ENCODE data around the gene PDGFB.
A peak's percentile ranks its signal among the peaks of the same experiment; 100 is the strongest.

PDGFB gene

DNA sequence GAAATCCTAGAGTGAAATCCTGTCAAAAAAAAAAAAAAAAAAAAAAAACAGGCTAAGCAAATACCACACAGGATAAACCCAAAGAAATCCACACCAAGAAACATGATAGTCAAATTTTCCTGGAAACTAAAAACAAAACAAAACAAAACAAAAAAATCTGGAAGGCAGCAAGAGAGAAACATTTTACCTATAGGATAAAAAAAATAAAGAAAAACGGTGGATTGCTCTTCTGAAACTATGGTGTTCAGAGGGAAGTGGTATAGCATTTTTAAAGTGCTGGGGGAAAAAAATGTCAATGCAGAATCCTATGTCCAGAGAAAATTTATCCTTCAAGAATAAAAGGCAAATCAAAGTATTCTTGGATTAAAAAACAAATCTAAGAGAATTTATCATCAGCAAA, 50.7 kb downstream of the PDGFB start:
- no peak for DNase-seq

GRCh38 chr22:39188809-39189208, 56.0 kb downstream of the PDGFB start:
- no peak for DNase-seq

DNA sequence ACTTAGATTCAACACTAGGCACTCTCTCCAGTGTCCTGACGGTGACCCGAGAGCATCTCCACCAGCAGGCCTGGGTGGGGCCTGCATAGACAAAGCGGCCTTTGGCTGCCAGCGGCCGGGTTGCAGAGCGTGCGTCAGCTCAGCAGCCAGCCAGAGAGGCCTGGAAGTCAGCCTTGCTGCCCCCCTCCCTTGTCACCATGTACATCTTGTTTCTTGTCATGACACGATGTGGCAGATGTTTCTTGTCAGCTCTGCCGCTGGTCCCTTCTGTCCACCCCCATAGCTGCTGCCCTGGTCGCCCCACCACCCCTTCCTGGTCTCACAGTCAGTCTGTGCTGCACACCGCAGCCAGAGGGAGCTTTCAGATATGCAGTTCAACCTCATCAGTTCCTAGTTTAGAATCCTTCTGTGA, 59.2 kb downstream of the PDGFB start:
- no peak for DNase-seq

- DNase-seq = no peak
Observed at GRCh38 chr22:39184586-39185577, 59.9 kb downstream of the PDGFB start.

- DNase-seq = no peak
Observed at GRCh38 chr22:39183991-39184585, 60.7 kb downstream of the PDGFB start.

- no peak for DNase-seq
Observed at GRCh38 chr22:39182478-39183030, 62.2 kb downstream of the PDGFB start.

DNA sequence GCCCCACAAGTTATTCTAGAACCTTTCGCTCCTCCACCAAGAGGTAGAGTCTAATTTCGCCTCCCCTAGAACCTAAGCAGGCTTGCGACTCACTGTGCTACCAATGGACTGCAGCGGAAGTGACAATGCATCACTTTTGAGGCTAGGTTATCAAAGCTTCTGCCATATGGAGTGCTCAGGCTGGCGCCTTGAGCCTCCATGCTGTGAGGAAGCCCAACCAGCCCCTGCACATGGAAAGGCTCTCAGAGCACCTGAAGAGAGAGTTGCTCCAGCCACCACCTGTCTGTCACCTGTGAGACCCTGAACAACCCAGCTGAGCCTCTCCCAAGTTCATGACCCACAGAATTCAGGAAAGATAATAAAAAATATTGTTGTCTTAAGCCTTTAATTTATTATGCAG, 63.0 kb downstream of the PDGFB start:
- DNase-seq = no peak

- no peak for DNase-seq
Observed at GRCh38 chr22:39181356-39181755, 63.4 kb downstream of the PDGFB start.

GRCh38 chr22:39179841-39180335, 64.9 kb downstream of the PDGFB start:
- DNase-seq = no peak

- no peak for DNase-seq
Observed at GRCh38 chr22:39179401-39179827, 65.4 kb downstream of the PDGFB start.

DNA sequence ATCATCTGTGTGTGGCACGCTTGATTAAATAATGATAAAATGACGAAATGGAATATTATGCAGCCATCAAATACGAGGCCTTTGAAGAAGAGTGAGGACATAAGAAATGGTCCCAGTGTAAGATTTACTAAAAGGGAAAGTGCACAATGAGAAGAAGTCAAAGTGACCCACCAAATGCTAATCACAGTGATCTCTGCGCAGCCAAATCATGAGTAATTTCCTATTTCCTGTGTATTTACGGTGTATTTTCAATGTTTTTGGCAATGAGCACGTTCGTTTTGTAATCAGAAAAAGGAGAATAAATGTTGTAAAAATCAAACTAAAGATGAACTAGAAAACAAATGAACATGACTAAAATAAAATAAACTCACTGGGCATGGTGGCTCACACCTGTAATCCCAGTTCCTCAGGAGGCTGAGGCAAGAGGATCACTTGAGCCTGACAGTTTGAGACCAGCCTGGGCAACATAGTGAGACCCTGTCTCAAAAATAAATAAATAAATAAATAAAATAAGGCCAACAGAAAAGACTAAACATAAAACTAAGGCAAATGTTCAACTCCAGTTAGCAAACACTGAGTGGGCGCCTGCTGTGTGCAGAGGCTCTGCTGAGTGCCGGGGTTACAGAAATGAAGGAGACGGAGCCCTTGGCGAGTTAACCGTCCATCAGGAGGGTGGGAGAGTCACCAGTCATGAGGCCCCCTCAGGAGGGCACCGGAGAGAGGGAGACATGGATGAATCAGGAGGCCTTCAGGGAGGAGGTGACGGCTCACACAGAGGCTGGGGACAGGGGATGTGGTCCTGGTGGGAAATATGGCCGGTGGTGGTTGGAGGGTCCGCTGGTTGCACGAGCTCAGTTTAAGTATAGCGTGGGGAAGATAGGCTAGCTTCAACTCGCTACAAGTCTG, 66.3 kb downstream of the PDGFB start:
- no peak for DNase-seq

GRCh38 chr22:39177791-39178190, 67.0 kb downstream of the PDGFB start:
- no peak for DNase-seq

DNA sequence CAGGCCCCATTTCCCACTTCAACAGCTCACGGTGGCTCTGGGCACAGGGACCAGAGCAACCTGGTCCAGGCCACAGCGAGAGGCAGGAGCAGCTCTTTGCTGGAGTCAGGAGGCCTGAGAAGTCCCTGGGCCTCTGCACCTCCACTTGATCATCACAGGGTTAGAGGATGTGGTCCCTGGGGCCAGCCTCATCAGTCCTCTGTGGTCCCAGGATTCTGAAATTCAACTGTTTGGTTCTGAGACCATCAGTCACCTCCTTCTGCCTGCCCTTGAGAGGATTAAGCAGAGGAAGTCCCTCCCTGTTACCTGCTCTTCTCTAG, 67.4 kb downstream of the PDGFB start:
- no peak for DNase-seq

- no peak for DNase-seq
Observed at GRCh38 chr22:39176714-39177455, 67.9 kb downstream of the PDGFB start.

DNA sequence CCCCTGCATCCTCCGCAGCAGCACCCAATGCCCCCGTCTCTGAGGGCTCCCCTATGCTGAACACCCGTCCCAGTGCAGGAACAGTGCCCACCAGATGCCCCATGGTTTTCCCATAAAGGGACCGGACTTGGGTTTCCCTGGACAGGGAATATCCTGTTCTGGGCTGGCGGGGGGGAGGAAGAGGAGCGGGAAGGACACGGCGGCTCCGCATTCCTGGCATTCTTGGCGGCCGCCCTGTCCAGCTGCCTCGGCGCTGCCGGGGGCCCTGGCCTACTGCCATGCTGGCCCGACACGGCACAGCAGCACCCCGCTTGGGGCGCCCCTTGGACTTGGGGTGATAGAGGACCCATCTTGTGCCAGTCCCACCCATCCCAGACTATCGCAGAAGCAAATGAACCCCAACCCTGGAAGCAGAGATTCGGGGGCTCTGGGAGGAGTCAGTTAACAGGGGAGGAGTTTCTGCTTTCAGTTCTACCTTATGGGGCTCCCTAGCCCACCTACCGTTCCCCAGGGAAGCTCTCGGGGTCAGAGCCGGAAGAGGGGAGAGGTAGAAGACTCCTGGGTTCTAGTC, 68.6 kb downstream of the PDGFB start:
- DNase-seq = no peak

DNA sequence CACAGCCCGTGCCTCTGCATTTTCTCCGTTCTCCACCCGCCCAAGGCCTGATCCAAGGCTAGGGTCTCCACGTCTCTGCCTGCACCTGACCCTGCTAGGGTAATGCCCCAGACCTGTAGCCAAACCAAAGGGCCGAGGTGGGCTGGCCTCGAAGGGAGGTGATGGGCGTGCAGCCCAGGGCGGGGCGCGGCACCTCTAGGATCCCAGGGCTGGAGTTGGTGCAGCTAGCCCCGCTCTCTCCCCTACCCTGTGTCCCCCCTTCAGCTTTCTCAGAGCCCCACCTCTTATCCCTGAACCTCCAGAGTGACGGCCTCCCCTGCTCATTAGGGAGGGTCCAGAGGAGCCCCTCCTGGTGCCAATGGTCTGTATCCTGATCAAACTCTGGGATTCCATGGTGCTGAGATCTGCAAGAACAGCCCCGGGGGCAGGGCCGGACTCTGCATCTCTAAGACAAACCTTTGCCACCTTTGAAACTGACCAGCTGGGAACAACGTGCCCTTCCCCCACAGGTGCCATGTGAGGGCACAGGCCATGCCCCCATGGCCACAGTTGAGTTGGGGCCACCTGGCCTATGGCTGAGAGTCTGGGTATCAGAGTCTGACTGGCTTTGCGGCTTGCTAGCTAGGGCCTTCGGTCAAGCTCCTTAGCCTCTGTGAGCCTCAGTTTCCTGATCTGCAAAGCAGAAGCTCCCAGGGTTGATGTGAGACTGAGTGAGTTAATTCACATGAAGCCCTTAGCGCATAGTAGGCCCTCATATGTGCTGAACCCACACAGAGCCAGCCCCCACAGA, 69.2 kb downstream of the PDGFB start:
- DNase-seq = no peak

DNA sequence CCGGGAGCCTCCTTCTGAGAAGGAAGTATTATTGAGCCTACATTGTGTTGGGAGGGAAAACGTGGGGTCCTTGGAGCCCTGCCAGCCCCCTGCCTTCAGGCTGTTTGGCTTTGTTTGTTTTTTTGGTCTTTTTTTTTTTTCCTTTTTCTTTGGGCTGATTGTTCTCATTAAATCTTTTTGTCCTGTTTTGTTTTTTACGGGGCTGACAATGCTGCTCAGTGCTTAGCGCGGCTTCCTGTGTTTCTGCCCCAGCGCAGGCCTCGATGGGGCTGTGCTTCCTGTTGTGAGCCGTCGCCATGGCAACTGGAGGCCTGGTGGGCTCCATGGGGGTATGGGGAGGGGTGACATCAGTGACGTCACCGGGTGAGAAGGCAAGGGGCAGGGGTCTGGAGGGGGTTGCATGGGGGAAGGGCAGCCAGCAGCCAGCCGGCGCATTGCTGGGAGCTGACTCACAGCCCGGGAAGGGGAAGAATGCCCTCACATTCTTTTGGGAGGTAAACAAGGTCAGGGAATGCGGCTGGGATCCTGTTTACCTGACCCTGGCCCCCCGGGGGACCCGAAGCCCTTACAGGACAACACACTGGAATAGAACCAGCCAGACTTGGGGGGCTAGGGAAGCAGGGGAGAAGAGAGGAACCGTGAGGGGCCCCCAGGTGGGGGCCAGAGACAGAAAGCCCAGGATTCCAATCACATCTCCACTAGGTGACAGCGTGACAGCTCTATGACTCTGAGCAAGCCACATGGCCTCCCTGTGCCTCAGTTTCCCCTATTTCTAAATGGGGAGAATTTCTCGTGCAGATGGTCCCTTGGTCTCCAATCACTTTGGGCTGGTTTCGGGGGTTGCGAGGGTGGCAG, 70.1 kb downstream of the PDGFB start:
- DNase-seq = peak; percentile 44

- DNase-seq = no peak
Observed at GRCh38 chr22:39173787-39174497, 70.8 kb downstream of the PDGFB start.
